Measurements from ENCODE around the gene CITED2.

CITED2 gene

GRCh38 chr6:139402876-139403386, 28.5 kb upstream of the CITED2 start:
- H3K9me3 ChIP-seq (ENCODE audit: control insufficient read depth, insufficient read depth, low read depth, low read length) = no peaks in the 10 kb centered on the region
- POLR2A ChIA-PET = interaction anchor here (1.5 kb wide), 1 partner anchor 28 kb away, joined by 8 read pairs; the partner anchor contains the start of gene CITED2
- no peak for TF ChIP-seq ZBTB48 (tag by site-specific recombination; IDR thresholded peaks at IDR 0.05)
- TF ChIP-seq ZFP69B (tag by site-specific recombination; IDR thresholded peaks at IDR 0.05) = no peak
- TF ChIP-seq, protein P1, sequence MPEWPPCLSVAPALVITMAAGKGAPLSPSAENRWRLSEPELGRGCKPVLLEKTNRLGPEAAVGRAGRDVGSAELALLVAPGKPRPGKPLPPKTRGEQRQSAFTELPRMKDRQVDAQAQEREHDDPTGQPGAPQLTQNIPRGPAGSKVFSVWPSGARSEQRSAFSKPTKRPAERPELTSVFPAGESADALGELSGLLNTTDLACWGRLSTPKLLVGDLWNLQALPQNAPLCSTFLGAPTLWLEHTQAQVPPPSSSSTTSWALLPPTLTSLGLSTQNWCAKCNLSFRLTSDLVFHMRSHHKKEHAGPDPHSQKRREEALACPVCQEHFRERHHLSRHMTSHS (tag by site-specific recombination; IDR thresholded peaks at IDR 0.05) = no peak
- TF ChIP-seq ZNF169 (tag by site-specific recombination; IDR thresholded peaks at IDR 0.05) = no peak
- TF ChIP-seq ZBTB6 (tag by site-specific recombination; IDR thresholded peaks at IDR 0.05) = no peak
- TF ChIP-seq SP3 (tag by site-specific recombination; IDR thresholded peaks at IDR 0.05) = no peak
- no peak for TF ChIP-seq ZNF121 (tag by site-specific recombination; IDR thresholded peaks at IDR 0.05)
- no peak for TF ChIP-seq ZNF747 (tag by site-specific recombination; IDR thresholded peaks at IDR 0.05)
- no peaks in the 10 kb centered on the region for H3K36me3 ChIP-seq (ENCODE audit: control insufficient read depth in 2 of 2, insufficient read depth in 1 of 2, low read length in 2 of 2)
- no peak overlapping the region for H3K27ac ChIP-seq (ENCODE audit: extremely low read depth, low read depth, low read length)
- CTCF ChIA-PET = interaction anchor here (0.6 kb wide), 1 partner anchor 568 kb away, joined by 3 read pairs; no protein-coding TSS in a partner anchor
- no peak overlapping the region for H3K4me3 ChIP-seq (ENCODE audit: low read depth, low read length)
- peaks cover 1% of the 10 kb centered on the region; the same call in 1 of the 2 replicates for H3K4me1 ChIP-seq (ENCODE audit: control insufficient read depth, insufficient read depth, low read length)

- CTCF ChIA-PET = interaction anchor here (1.0 kb wide), 1 partner anchor 180 kb away, joined by 3 read pairs; no protein-coding TSS in a partner anchor
- Histone ChIP-seq H3K36me3 (ENCODE audit: control insufficient read depth in 2 of 2, insufficient read depth in 1 of 2, low read length in 2 of 2) (no peaks in the 10 kb centered on the region), H3K4me1 (ENCODE audit: control insufficient read depth, insufficient read depth, low read length) (no peaks in the 10 kb centered on the region), H3K4me3 (ENCODE audit: low read depth, low read length) (no peak overlapping the region), H3K27ac (ENCODE audit: extremely low read depth, low read depth, low read length) (no peak overlapping the region), H3K9me3 (ENCODE audit: control insufficient read depth, insufficient read depth, low read depth, low read length) (no peaks in the 10 kb centered on the region)
- POLR2A ChIA-PET = interaction anchor here (4.4 kb wide), 1 partner anchor 24 kb away, joined by 16 read pairs; the partner anchor contains the start of gene CITED2
- TF ChIP-seq ZNF112 (tag by site-specific recombination; IDR thresholded peaks at IDR 0.05) (no peak), PRDM10 (tag by site-specific recombination; IDR thresholded peaks at IDR 0.05) (no peak), ZNF530 (tag by site-specific recombination; IDR thresholded peaks at IDR 0.05; ENCODE audit: low read depth) (no peak), ZNF202 (tag by site-specific recombination; IDR thresholded peaks at IDR 0.05; ENCODE audit: borderline replicate concordance) (no peak), KLF16 (tag by site-specific recombination; IDR thresholded peaks at IDR 0.05) (no peak), ZNF223 (tag by site-specific recombination; IDR thresholded peaks at IDR 0.05) (no peak), ZNF302 (tag by site-specific recombination; IDR thresholded peaks at IDR 0.05; ENCODE audit: low read depth) (no peak), TCF7L2 (IDR thresholded peaks at IDR 0.05; ENCODE audit: borderline replicate concordance, low read depth, low read length) (no peak), YY1 (tag by site-specific recombination; IDR thresholded peaks at IDR 0.05) (no peak), ZNF660 (tag by site-specific recombination; IDR thresholded peaks at IDR 0.05) (no peak), IKZF3 (tag by site-specific recombination; IDR thresholded peaks at IDR 0.05) (no peak), SP2 (tag by site-specific recombination; IDR thresholded peaks at IDR 0.05) (no peak), MYNN (tag by site-specific recombination; IDR thresholded peaks at IDR 0.05; ENCODE audit: borderline replicate concordance) (no peak), ZBTB26 (tag by site-specific recombination; optimal IDR thresholded peaks at IDR 0.05) (no peak), SP7 (tag by site-specific recombination; IDR thresholded peaks at IDR 0.05) (no peak), ZNF292 (tag by site-specific recombination; IDR thresholded peaks at IDR 0.05; ENCODE audit: borderline replicate concordance, low read depth) (no peak)
- TF ChIP-seq, protein P2, sequence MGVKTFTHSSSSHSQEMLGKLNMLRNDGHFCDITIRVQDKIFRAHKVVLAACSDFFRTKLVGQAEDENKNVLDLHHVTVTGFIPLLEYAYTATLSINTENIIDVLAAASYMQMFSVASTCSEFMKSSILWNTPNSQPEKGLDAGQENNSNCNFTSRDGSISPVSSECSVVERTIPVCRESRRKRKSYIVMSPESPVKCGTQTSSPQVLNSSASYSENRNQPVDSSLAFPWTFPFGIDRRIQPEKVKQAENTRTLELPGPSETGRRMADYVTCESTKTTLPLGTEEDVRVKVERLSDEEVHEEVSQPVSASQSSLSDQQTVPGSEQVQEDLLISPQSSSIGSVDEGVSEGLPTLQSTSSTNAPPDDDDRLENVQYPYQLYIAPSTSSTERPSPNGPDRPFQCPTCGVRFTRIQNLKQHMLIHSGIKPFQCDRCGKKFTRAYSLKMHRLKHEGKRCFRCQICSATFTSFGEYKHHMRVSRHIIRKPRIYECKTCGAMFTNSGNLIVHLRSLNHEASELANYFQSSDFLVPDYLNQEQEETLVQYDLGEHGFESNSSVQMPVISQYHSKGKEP (tag by site-specific recombination; IDR thresholded peaks at IDR 0.05) = no peak
- TF ChIP-seq, protein P3, sequence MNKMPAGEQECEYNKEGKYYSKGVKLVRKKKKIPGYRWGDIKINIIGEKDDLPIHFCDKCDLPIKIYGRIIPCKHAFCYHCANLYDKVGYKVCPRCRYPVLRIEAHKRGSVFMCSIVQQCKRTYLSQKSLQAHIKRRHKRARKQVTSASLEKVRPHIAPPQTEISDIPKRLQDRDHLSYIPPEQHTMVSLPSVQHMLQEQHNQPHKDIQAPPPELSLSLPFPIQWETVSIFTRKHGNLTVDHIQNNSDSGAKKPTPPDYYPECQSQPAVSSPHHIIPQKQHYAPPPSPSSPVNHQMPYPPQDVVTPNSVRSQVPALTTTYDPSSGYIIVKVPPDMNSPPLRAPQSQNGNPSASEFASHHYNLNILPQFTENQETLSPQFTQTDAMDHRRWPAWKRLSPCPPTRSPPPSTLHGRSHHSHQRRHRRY (tag by site-specific recombination; IDR thresholded peaks at IDR 0.05) = no peak
Observed at GRCh38 chr6:139398658-139399057, 24.2 kb upstream of the CITED2 start.
